ENCODE results near the gene CLGN.

GRCh38 chr4:140427919-140428471 lies 547 bp upstream of the CLGN start:
- TF ChIP-seq CTCF (conservative IDR thresholded peaks at IDR 0.05; ENCODE audit: low read depth, low read length), result no peak
- no peak for TF ChIP-seq RAD21 (IDR thresholded peaks at IDR 0.05; ENCODE audit: low read length)
- TF ChIP-seq MXI1 (IDR thresholded peaks at IDR 0.05; ENCODE audit: borderline replicate concordance, low read depth, low read length), result no peak
- TF ChIP-seq POLR2A (IDR thresholded peaks at IDR 0.05; ENCODE audit: low read depth, low read length), result no peak
- TF ChIP-seq USF2 (IDR thresholded peaks at IDR 0.05; ENCODE audit: low read depth, low read length), result no peak
- TF ChIP-seq CEBPB (IDR thresholded peaks at IDR 0.05; ENCODE audit: low read depth, low read length), result peak; percentile 74
- TF ChIP-seq RFX5 (IDR thresholded peaks at IDR 0.05; ENCODE audit: low read depth, low read length), result no peak
- TF ChIP-seq MAFK (IDR thresholded peaks at IDR 0.05; ENCODE audit: low read depth, low read length), result no peak

Data from IMR-90 (cell line).